ENCODE results near the gene COL20A1.
"Not testable (repeated sequence)": the region's sequence is repeated elsewhere in the genome, so short reads cannot be mapped to it uniquely, and the experiment has no call there.

The COL20A1 gene

GRCh38 chr20:63333241-63333836 lies 40.4 kb downstream of the COL20A1 start:
- no peak for DNase-seq (ENCODE audit: low read depth in 3 of 3)

GRCh38 chr20:63334356-63334755 lies 41.4 kb downstream of the COL20A1 start:
- DNase-seq (ENCODE audit: low read depth in 3 of 3): no peak

- not testable (repeated sequence) for DNase-seq (ENCODE audit: low read depth in 3 of 3)
These were observed 42.1 kb downstream of the COL20A1 start for GRCh38 chr20:63335060-63335459.

- no peak for DNase-seq (ENCODE audit: low read depth in 3 of 3)
These were observed 42.7 kb downstream of the COL20A1 start for GRCh38 chr20:63335711-63336110.

- DNase-seq (ENCODE audit: low read depth in 3 of 3): no peak
These were observed 43.3 kb downstream of the COL20A1 start for GRCh38 chr20:63336232-63336752.

- no peak for DNase-seq (ENCODE audit: low read depth in 3 of 3)
These were observed 44.9 kb downstream of the COL20A1 start for GRCh38 chr20:63337786-63338420.

- DNase-seq (ENCODE audit: low read depth in 3 of 3): not testable (repeated sequence)
These were observed 46.4 kb downstream of the COL20A1 start for GRCh38 chr20:63339154-63340094.

GRCh38 chr20:63340158-63340688 lies 47.2 kb downstream of the COL20A1 start:
- DNase-seq (ENCODE audit: low read depth in 3 of 3): not testable (repeated sequence)

- no peak for DNase-seq (ENCODE audit: low read depth in 3 of 3)
These were observed 49.8 kb downstream of the COL20A1 start for GRCh38 chr20:63342561-63343459.

- DNase-seq (ENCODE audit: low read depth in 3 of 3): no peak
These were observed 50.8 kb downstream of the COL20A1 start for GRCh38 chr20:63343460-63344445.

GRCh38 chr20:63344616-63345327 lies 51.8 kb downstream of the COL20A1 start:
- DNase-seq (ENCODE audit: low read depth in 3 of 3): no peak

- DNase-seq (ENCODE audit: low read depth in 3 of 3): no peak
These were observed 52.5 kb downstream of the COL20A1 start for GRCh38 chr20:63345328-63346100.

- DNase-seq (ENCODE audit: low read depth in 3 of 3): no peak
These were observed 53.4 kb downstream of the COL20A1 start for GRCh38 chr20:63346131-63347080.

GRCh38 chr20:63347081-63347741 lies 54.2 kb downstream of the COL20A1 start:
- no peak for DNase-seq (ENCODE audit: low read depth in 3 of 3)

- no peak for DNase-seq (ENCODE audit: low read depth in 3 of 3)
These were observed 55.2 kb downstream of the COL20A1 start for GRCh38 chr20:63347950-63348827.

Data from stimulated activated CD4-positive, alpha-beta T cell treated with anti-CD3 and anti-CD28 coated beads, TNF-alpha, amount 100 ng/mL, for 24 hours (primary cell).